WTC11 (cell line): Measurements from ENCODE around the gene ZFHX2. TPM values are rescaled to one million over a fixed set of nuclear protein-coding genes. Genes with fewer than 3 reads are reported as not detected.

Source experiments
- ATAC-seq: fragments of 200-7000 bp; cut with Tn5 transposase; 2 replicates; pipeline ENCODE4 v1.10.0; 2021; ENCODE audit warnings: mild to moderate bottlenecking, moderate library complexity
- CTCF ChIA-PET: fragments of 300-600 bp; sonication (Branson Sonifier 250); formaldehyde crosslinking; loops from one replicate; lab custom pipeline; 2021; ENCODE audit warnings: antibody characterized with exemption; lab: Charles Lee
- POLR2A ChIA-PET: fragments of 350-600 bp; sonication (Branson Sonifier 250); formaldehyde crosslinking; loops from one replicate; lab custom pipeline; 2021; ENCODE audit warnings: antibody characterized with exemption; lab: Charles Lee
- DNase-seq: peaks from one replicate; pipeline ENCODE4 v3.0.0; 2021; ENCODE audit warnings: low spot score
- H3K27ac Mint-ChIP-seq: 2 replicates; pipeline ENCODE4 v1.8.0; 2021; ENCODE audit warnings: mixed read lengths
- H3K27me3 Mint-ChIP-seq: 2 replicates; pipeline ENCODE4 v1.8.0; 2021; ENCODE audit warnings: low read depth, mild to moderate bottlenecking, moderate library complexity, mixed read lengths
- H3K36me3 Mint-ChIP-seq: 2 replicates; pipeline ENCODE4 v1.8.0; 2021; ENCODE audit warnings: mixed read lengths
- H3K4me1 Mint-ChIP-seq: 2 replicates; pipeline ENCODE4 v1.8.0; 2022; ENCODE audit warnings: mixed read lengths
- H3K4me3 Mint-ChIP-seq: 2 replicates; pipeline ENCODE4 v1.8.0; 2021; ENCODE audit warnings: mild to moderate bottlenecking, moderate library complexity, mixed read lengths
- H3K9me3 Mint-ChIP-seq: 2 replicates; pipeline ENCODE4 v1.8.0; 2021; ENCODE audit warnings: mixed read lengths
- ATF1 ChIP-seq: sonication (generic); formaldehyde crosslinking; IDR thresholded peaks from 2 replicates; pipeline ENCODE4 v1.8.1; 2023; ENCODE audit warnings: mild to moderate bottlenecking, moderate library complexity, missing genetic modification reagents
- ETV6 ChIP-seq: sonication (generic); formaldehyde crosslinking; IDR thresholded peaks from 2 replicates; pipeline ENCODE4 v1.8.1; 2022; ENCODE audit warnings: mild to moderate bottlenecking, missing genetic modification reagents
- MAX ChIP-seq: sonication (generic); formaldehyde crosslinking; IDR thresholded peaks from 2 replicates; pipeline ENCODE4 v1.8.0; 2022; ENCODE audit warnings: mild to moderate bottlenecking, missing genetic modification reagents
- NFE2L1 ChIP-seq: sonication (generic); formaldehyde crosslinking; IDR thresholded peaks from 2 replicates; pipeline ENCODE4 v1.8.1; 2023; ENCODE audit warnings: missing genetic modification reagents
- PRDM15 ChIP-seq: sonication (generic); formaldehyde crosslinking; IDR thresholded peaks from 2 replicates; pipeline ENCODE4 v1.8.0; 2022; ENCODE audit warnings: missing genetic modification reagents
- RORB ChIP-seq: fragments of 250-450 bp; sonication (Bioruptor Pico); IDR thresholded peaks from 2 replicates; pipeline ENCODE4 v1.9.0; 2021; ENCODE audit warnings: mild to moderate bottlenecking
- TP53 ChIP-seq: sonication (generic); formaldehyde crosslinking; IDR thresholded peaks from 2 replicates; pipeline ENCODE4 v1.8.1; 2023; ENCODE audit warnings: mild to moderate bottlenecking, missing genetic modification reagents
- ZBTB21 ChIP-seq: sonication (generic); formaldehyde crosslinking; IDR thresholded peaks from 2 replicates; pipeline ENCODE4 v1.8.1; 2023; ENCODE audit warnings: mild to moderate bottlenecking, missing genetic modification reagents, borderline replicate concordance
- ZNF121 ChIP-seq: sonication (generic); formaldehyde crosslinking; IDR thresholded peaks from 2 replicates; pipeline ENCODE4 v1.8.0; 2023; ENCODE audit warnings: missing genetic modification reagents
- ZNF219 ChIP-seq: sonication (generic); formaldehyde crosslinking; IDR thresholded peaks from 2 replicates; pipeline ENCODE4 v1.8.0; 2023; ENCODE audit warnings: missing genetic modification reagents, mild to moderate bottlenecking, borderline replicate concordance
- ZNF317 ChIP-seq: sonication (generic); formaldehyde crosslinking; IDR thresholded peaks from 2 replicates; pipeline ENCODE4 v1.8.1; 2023; ENCODE audit warnings: low read depth, mild to moderate bottlenecking, moderate library complexity, missing genetic modification reagents, borderline replicate concordance
- total RNA-seq: library from RNA; stranded (reverse); gene quantifications from 3 replicates; pipeline ENCODE4 v1.2.3, GENCODE V29; 2021
- TF ChIP-seq, protein P1 (sequence below): sonication (generic); formaldehyde crosslinking; IDR thresholded peaks from 2 replicates; pipeline ENCODE4 v1.8.0; 2022; ENCODE audit warnings: mild to moderate bottlenecking, missing genetic modification reagents
- TF ChIP-seq, protein P2 (sequence below): sonication (generic); formaldehyde crosslinking; IDR thresholded peaks from 2 replicates; pipeline ENCODE4 v1.8.1; 2023; ENCODE audit warnings: mild to moderate bottlenecking, moderate library complexity, missing genetic modification reagents
- TF ChIP-seq, protein P3 (sequence below): sonication (generic); formaldehyde crosslinking; IDR thresholded peaks from 2 replicates; pipeline ENCODE4 v1.8.1; 2023; ENCODE audit warnings: mild to moderate bottlenecking, missing genetic modification reagents, moderate library complexity
- TF ChIP-seq, protein P4 (sequence below): fragments of 250-450 bp; sonication (Bioruptor Pico); IDR thresholded peaks from 2 replicates; pipeline ENCODE4 v1.9.0; 2021; ENCODE audit warnings: mild to moderate bottlenecking

ZFHX2 gene
- total RNA-seq, 1 experiment from 2014 or later, result 16.4 TPM

DNA sequence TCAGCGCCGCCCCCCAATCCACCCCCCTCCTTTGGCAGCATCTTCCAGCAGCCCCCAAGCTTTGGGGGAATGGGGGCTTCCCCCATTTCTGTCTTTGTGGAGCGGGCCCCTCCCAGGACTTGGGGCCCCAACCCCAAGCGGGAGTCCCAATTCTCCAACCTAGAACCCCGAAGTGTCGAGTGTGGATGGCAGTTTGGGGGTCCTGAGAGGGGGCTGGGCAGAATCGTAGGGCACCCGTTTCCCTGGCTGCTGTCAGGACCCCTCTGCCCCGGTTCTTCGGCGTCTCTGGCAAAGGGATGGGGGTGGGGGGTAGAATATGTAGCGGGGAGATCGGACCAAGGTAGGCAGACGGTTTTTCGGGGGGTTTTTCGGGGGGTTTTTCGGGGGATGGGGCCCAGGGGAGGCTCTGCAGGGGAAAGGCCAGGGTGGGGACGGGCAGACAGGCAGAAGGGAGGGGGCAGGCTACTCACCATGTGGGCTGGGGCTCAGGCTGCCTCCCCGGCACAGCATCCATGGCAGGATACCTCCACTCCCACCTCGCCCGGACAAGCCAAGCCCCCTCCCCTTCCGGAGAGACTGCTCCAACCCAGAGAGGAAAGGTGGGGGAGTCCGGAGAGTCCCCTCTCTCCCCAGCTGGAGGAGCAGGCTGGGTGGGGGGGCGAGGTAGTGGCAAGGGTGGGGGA, 26.3 kb upstream of the ZFHX2 start:
- H3K4me3 Mint-ChIP-seq, result peak overlapping the region; percentile 73
- ChIA-PET POLR2A (interaction anchor here (0.6 to 1.1 kb wide), 5 partner anchors 10 to 98 kb away, joined by 3 to 6 read pairs (median 3); partner anchors contain the start of gene AP1G2), CTCF (interaction anchor here (0.7 to 4.8 kb wide), 8 partner anchors 9 to 333 kb away, joined by 3 to 38 read pairs (median 8); no protein-coding TSS in a partner anchor)
- peak; percentile 69 for DNase-seq
- ATAC-seq, result peak; percentile 32
- 0 out of 2 replicates have a peak, but pooled peaks cover 4% of the 10 kb centered on the region for H3K9me3 Mint-ChIP-seq
- H3K36me3 Mint-ChIP-seq, result peaks cover 15% of the 10 kb centered on the region
- TF ChIP-seq, protein P1, sequence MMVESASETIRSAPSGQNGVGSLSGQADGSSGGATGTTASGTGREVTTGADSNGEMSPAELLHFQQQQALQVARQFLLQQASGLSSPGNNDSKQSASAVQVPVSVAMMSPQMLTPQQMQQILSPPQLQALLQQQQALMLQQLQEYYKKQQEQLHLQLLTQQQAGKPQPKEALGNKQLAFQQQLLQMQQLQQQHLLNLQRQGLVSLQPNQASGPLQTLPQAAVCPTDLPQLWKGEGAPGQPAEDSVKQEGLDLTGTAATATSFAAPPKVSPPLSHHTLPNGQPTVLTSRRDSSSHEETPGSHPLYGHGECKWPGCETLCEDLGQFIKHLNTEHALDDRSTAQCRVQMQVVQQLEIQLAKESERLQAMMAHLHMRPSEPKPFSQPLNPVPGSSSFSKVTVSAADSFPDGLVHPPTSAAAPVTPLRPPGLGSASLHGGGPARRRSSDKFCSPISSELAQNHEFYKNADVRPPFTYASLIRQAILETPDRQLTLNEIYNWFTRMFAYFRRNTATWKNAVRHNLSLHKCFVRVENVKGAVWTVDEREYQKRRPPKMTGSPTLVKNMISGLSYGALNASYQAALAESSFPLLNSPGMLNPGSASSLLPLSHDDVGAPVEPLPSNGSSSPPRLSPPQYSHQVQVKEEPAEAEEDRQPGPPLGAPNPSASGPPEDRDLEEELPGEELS (CRISPR knock-in tag), result no peak
- no peak for TF ChIP-seq NFE2L1 (CRISPR knock-in tag)
- no peak for TF ChIP-seq ZNF219
- no peak overlapping the region for H3K27ac Mint-ChIP-seq
- peaks cover 32% of the 10 kb centered on the region for H3K4me1 Mint-ChIP-seq
- H3K27me3 Mint-ChIP-seq, result peaks cover 36% of the 10 kb centered on the region

DNA sequence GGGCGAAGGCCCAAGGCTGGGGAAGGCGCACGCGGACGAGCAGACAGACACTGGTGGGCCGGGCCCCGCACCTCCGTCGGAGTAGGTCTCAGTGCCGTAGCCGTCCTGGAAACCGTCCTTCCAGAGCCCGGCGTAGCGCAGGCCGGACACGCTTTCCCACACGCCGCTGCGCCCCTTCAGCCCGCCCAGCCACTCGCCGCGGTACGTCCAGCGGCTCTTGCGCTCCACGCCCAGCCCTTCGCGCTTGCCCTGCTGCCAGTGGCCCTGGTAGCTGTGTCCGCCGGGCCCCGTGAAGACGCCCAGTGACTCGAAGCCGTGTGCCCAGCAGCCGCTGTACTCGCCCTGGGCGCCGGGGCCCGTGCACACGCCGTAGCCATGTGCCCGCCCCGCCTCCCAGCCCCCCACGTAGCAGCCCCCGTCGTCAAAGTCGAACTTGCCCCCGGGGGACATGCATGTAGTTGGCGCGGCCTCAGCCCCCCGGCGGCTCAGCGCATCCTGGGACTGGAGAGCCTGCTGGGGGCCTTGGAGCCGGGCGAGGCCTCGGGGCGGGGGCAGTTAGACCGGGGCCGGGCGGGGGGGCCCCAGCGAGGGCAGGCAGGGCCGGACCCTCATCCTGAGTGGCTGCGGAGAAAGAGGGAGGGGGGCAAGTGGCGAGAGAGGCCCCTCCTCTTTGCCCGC, 25.6 kb upstream of the ZFHX2 start:
- Mint-ChIP-seq H3K4me3 (peak overlapping the region; percentile 73), H3K27ac (no peak overlapping the region)
- POLR2A ChIA-PET, result interaction anchor here (0.6 to 1.1 kb wide), 2 partner anchors 10 to 97 kb away, joined by 3 to 4 read pairs; partner anchors contain the start of gene AP1G2
- TF ChIP-seq ZNF219, result no peak
- no peak for TF ChIP-seq NFE2L1 (CRISPR knock-in tag)
- TF ChIP-seq, protein P2, sequence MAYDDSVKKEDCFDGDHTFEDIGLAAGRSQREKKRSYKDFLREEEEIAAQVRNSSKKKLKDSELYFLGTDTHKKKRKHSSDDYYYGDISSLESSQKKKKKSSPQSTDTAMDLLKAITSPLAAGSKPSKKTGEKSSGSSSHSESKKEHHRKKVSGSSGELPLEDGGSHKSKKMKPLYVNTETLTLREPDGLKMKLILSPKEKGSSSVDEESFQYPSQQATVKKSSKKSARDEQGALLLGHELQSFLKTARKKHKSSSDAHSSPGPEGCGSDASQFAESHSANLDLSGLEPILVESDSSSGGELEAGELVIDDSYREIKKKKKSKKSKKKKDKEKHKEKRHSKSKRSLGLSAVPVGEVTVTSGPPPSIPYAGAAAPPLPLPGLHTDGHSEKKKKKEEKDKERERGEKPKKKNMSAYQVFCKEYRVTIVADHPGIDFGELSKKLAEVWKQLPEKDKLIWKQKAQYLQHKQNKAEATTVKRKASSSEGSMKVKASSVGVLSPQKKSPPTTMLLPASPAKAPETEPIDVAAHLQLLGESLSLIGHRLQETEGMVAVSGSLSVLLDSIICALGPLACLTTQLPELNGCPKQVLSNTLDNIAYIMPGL (CRISPR knock-in tag), result 0 out of 2 replicates have a peak, but pooled peaks have one; percentile 59
- TF ChIP-seq, protein P1 (CRISPR knock-in tag), result peak; percentile 83; the same call in 1 of the 2 replicates
- TF ChIP-seq ZBTB21 (CRISPR knock-in tag), result peak; percentile 69; the same call in 1 of the 2 replicates
- peak; percentile 36; the same call in 1 of the 2 replicates for TF ChIP-seq ETV6 (CRISPR knock-in tag)
- TF ChIP-seq, protein P3, sequence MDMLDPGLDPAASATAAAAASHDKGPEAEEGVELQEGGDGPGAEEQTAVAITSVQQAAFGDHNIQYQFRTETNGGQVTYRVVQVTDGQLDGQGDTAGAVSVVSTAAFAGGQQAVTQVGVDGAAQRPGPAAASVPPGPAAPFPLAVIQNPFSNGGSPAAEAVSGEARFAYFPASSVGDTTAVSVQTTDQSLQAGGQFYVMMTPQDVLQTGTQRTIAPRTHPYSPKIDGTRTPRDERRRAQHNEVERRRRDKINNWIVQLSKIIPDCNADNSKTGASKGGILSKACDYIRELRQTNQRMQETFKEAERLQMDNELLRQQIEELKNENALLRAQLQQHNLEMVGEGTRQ (CRISPR knock-in tag), result 0 out of 2 replicates have a peak, but pooled peaks have one; percentile 30
- TF ChIP-seq ZNF317, result no peak
- TF ChIP-seq MAX, result peak; percentile 83
- TF ChIP-seq ZNF121 (CRISPR knock-in tag), result peak; percentile 29; the same call in 1 of the 2 replicates
- peak; percentile 70; the same call in 1 of the 2 replicates for TF ChIP-seq TP53 (CRISPR knock-in tag)
- TF ChIP-seq ATF1 (CRISPR knock-in tag), result no peak
- TF ChIP-seq, protein P4, sequence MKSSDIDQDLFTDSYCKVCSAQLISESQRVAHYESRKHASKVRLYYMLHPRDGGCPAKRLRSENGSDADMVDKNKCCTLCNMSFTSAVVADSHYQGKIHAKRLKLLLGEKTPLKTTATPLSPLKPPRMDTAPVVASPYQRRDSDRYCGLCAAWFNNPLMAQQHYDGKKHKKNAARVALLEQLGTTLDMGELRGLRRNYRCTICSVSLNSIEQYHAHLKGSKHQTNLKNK, result no peak
- TF ChIP-seq RORB (CRISPR knock-in tag), result no peak
- peak; percentile 67; the same call in 1 of the 2 replicates for TF ChIP-seq PRDM15 (CRISPR knock-in tag)

More for the DNA sequence above, 25.6 kb upstream of the ZFHX2 start:
- peaks cover 38% of the 10 kb centered on the region for H3K4me1 Mint-ChIP-seq
- H3K36me3 Mint-ChIP-seq, result peaks cover 15% of the 10 kb centered on the region
- ATAC-seq, result peak; percentile 8
- CTCF ChIA-PET, result no interaction called here
- H3K9me3 Mint-ChIP-seq, result 0 out of 2 replicates have a peak, but pooled peaks cover 4% of the 10 kb centered on the region
- H3K27me3 Mint-ChIP-seq, result peaks cover 36% of the 10 kb centered on the region
- peak; percentile 59 for DNase-seq
